Neural cell (in vitro differentiated cells): ENCODE data around the gene DLG2. TPM values are rescaled to one million over a fixed set of nuclear protein-coding genes. Genes with fewer than 3 reads are reported as not detected.

Experiments
- H2AFZ ChIP-seq: fragments of 200-600, 300-800 bp; sonication (generic), shearing (Covaris generic); 2 replicates; pipeline ENCODE4 v1.6.0; 2014; ENCODE audit warnings: low read depth, mild to moderate bottlenecking, antibody characterized with exemption, low read length, moderate library complexity
- H3F3A ChIP-seq: fragments of 200-600 bp; shearing (Covaris generic); 2 replicates; pipeline ENCODE4 v1.6.1; 2016; ENCODE audit warnings: mild to moderate bottlenecking, moderate library complexity, mixed read lengths, antibody characterized with exemption, low read length; ENCODE audit not compliant: insufficient read depth, poor library complexity, severe bottlenecking
- H3K27ac ChIP-seq: fragments of 200-600, 300-800 bp; sonication (generic), shearing (Covaris generic); 2 replicates; pipeline ENCODE4 v1.5.1; 2014; ENCODE audit warnings: mild to moderate bottlenecking, low read length, moderate library complexity
- H3K27me3 ChIP-seq: fragments of 300-800, 200-600 bp; sonication (generic), shearing (Covaris generic); 2 replicates; pipeline ENCODE4 v1.6.0; 2014; ENCODE audit warnings: mild to moderate bottlenecking, low read depth, low read length, moderate library complexity; ENCODE audit not compliant: insufficient read depth
- H3K36me3 ChIP-seq: fragments of 300-800, 200-600 bp; sonication (generic), shearing (Covaris generic); 2 replicates; pipeline ENCODE4 v1.5.1; 2014; ENCODE audit warnings: mild to moderate bottlenecking, antibody characterized with exemption, low read length, moderate library complexity; ENCODE audit not compliant: insufficient read depth
- H3K4me2 ChIP-seq: fragments of 300-800, 200-600 bp; sonication (generic), shearing (Covaris generic); 2 replicates; pipeline ENCODE4 v1.6.0; 2014; ENCODE audit warnings: mild to moderate bottlenecking, low read length
- H3K4me3 ChIP-seq: fragments of 300-800, 200-600 bp; sonication (generic), shearing (Covaris generic); 2 replicates; pipeline ENCODE4 v1.5.1; 2014; ENCODE audit warnings: mild to moderate bottlenecking, low read length, moderate library complexity
- H3K79me2 ChIP-seq: fragments of 200-600 bp; shearing (Covaris generic); replicated peaks from 2 replicates; pipeline ENCODE4 v1.6.0; 2014; ENCODE audit warnings: mild to moderate bottlenecking, low read length, moderate library complexity; ENCODE audit not compliant: insufficient read depth
- H3K9ac ChIP-seq: fragments of 300-800, 200-600 bp; sonication (generic), shearing (Covaris generic); 2 replicates; pipeline ENCODE4 v1.6.1; 2016; ENCODE audit warnings: mild to moderate bottlenecking, low read length, mixed read lengths
- H3K9me2 ChIP-seq: fragments of 200-600 bp; shearing (Covaris generic); 2 replicates; pipeline ENCODE4 v1.6.1; 2016; ENCODE audit warnings: mild to moderate bottlenecking, low read length, mixed read lengths; ENCODE audit not compliant: insufficient read depth
- H3K9me3 ChIP-seq: fragments of 200-600, 300-800 bp; sonication (generic), shearing (Covaris generic); 2 replicates; pipeline ENCODE4 v1.6.1; 2016; ENCODE audit warnings: mild to moderate bottlenecking, mixed run types, low read length, moderate library complexity, mixed read lengths
- H4K20me1 ChIP-seq: fragments of 200-600 bp; shearing (Covaris generic); 2 replicates; pipeline ENCODE4 v1.6.1; 2016; ENCODE audit warnings: mild to moderate bottlenecking, mixed run types; ENCODE audit not compliant: insufficient read depth
- EP300 ChIP-seq: fragments of 450-650 bp; conservative IDR thresholded peaks from 2 replicates; pipeline ENCODE4 v1.6.1; 2014; ENCODE audit warnings: antibody characterized with exemption, mild to moderate bottlenecking, moderate library complexity; ENCODE audit not compliant: poor library complexity, severe bottlenecking
- EZH2 ChIP-seq: fragments of 200-600, 300-800 bp; shearing (Covaris generic), sonication (generic); IDR thresholded peaks from 2 replicates; pipeline ENCODE4 v1.6.1; 2014; ENCODE audit warnings: antibody characterized with exemption, low read length, borderline replicate concordance, mild to moderate bottlenecking; ENCODE audit not compliant: insufficient read depth, poor library complexity, severe bottlenecking
- MXI1 ChIP-seq: fragments of 450-650 bp; conservative IDR thresholded peaks from 2 replicates; pipeline ENCODE4 v1.6.1; 2014; ENCODE audit warnings: antibody characterized with exemption, mild to moderate bottlenecking; ENCODE audit not compliant: poor library complexity, severe bottlenecking
- POLR2AphosphoS5 ChIP-seq: IDR thresholded peaks from 2 replicates; pipeline ENCODE4 v1.6.1; 2012
- RAD21 ChIP-seq: fragments of 450-650 bp; conservative IDR thresholded peaks from 2 replicates; pipeline ENCODE4 v1.6.1; 2014; ENCODE audit warnings: antibody characterized with exemption, mild to moderate bottlenecking, moderate library complexity
- SMC3 ChIP-seq: fragments of 450-650 bp; conservative IDR thresholded peaks from 2 replicates; pipeline ENCODE4 v1.6.1; 2014; ENCODE audit warnings: antibody characterized with exemption, mild to moderate bottlenecking, moderate library complexity; ENCODE audit not compliant: poor library complexity
- TAF1 ChIP-seq: IDR thresholded peaks from 2 replicates; pipeline ENCODE4 v1.6.1; 2012; ENCODE audit warnings: low read depth
- polyA plus RNA-seq: library from polyadenylated mRNA; depleted of rRNA; stranded (reverse); fragments of >200 nt; gene quantifications from 2 replicates; pipeline ENCODE4 v1.2.3, GENCODE V29; 2014
- TF ChIP-seq, protein P1 (sequence below): IDR thresholded peaks from 2 replicates; pipeline ENCODE4 v1.6.1; 2012; ENCODE audit warnings: borderline replicate concordance
- TF ChIP-seq, protein P2 (sequence below): fragments of 450-650 bp; IDR thresholded peaks from 2 replicates; pipeline ENCODE4 v1.5.1; 2014; ENCODE audit warnings: antibody characterized with exemption, mild to moderate bottlenecking, moderate library complexity; ENCODE audit not compliant: poor library complexity, severe bottlenecking

DLG2 gene
- polyA plus RNA-seq, 1 donor from 2014 or later = 179 TPM

DNA sequence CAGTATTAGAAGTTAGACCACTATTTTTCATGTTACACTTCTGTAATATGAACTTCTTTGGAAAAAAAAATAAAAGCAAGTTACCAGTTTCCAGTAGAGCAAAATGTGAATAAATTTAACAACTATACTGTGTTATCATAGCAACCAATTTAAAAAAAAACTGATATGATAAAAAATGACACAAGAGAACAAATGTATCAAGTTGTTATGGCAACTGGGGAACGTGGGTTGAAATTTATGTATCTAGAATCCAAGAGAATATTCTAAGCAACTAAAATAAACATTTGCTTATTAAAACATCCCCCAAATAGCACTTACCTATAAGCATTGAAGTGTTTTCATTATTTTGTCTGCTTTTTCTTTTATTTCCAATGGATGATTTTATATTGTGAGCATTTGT is 442.4 kb downstream of the DLG2 start:
- Histone ChIP-seq H3K9me2 (no peaks in the 10 kb centered on the region), H3K4me2 (no peak overlapping the region), H3K36me3 (no peaks in the 10 kb centered on the region), H3K4me3 (no peak overlapping the region), H3K27me3 (no peaks in the 10 kb centered on the region), H3K27ac (no peak overlapping the region), H3F3A (no peaks in the 10 kb centered on the region), H3K9ac (no peak overlapping the region), H4K20me1 (no peaks in the 10 kb centered on the region), H3K9me3 (no peaks in the 10 kb centered on the region), H2AFZ (no peak overlapping the region), H3K79me2 (no peaks in the 10 kb centered on the region)
- no peak for TF ChIP-seq MXI1
- no peak for TF ChIP-seq POLR2AphosphoS5
- TF ChIP-seq RAD21 = no peak
- TF ChIP-seq EP300 = no peak
- TF ChIP-seq TAF1 = no peak
- TF ChIP-seq EZH2 = no peak
- TF ChIP-seq, protein P1, sequence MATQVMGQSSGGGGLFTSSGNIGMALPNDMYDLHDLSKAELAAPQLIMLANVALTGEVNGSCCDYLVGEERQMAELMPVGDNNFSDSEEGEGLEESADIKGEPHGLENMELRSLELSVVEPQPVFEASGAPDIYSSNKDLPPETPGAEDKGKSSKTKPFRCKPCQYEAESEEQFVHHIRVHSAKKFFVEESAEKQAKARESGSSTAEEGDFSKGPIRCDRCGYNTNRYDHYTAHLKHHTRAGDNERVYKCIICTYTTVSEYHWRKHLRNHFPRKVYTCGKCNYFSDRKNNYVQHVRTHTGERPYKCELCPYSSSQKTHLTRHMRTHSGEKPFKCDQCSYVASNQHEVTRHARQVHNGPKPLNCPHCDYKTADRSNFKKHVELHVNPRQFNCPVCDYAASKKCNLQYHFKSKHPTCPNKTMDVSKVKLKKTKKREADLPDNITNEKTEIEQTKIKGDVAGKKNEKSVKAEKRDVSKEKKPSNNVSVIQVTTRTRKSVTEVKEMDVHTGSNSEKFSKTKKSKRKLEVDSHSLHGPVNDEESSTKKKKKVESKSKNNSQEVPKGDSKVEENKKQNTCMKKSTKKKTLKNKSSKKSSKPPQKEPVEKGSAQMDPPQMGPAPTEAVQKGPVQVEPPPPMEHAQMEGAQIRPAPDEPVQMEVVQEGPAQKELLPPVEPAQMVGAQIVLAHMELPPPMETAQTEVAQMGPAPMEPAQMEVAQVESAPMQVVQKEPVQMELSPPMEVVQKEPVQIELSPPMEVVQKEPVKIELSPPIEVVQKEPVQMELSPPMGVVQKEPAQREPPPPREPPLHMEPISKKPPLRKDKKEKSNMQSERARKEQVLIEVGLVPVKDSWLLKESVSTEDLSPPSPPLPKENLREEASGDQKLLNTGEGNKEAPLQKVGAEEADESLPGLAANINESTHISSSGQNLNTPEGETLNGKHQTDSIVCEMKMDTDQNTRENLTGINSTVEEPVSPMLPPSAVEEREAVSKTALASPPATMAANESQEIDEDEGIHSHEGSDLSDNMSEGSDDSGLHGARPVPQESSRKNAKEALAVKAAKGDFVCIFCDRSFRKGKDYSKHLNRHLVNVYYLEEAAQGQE = no peak
- TF ChIP-seq SMC3 = no peak
- TF ChIP-seq, protein P2, sequence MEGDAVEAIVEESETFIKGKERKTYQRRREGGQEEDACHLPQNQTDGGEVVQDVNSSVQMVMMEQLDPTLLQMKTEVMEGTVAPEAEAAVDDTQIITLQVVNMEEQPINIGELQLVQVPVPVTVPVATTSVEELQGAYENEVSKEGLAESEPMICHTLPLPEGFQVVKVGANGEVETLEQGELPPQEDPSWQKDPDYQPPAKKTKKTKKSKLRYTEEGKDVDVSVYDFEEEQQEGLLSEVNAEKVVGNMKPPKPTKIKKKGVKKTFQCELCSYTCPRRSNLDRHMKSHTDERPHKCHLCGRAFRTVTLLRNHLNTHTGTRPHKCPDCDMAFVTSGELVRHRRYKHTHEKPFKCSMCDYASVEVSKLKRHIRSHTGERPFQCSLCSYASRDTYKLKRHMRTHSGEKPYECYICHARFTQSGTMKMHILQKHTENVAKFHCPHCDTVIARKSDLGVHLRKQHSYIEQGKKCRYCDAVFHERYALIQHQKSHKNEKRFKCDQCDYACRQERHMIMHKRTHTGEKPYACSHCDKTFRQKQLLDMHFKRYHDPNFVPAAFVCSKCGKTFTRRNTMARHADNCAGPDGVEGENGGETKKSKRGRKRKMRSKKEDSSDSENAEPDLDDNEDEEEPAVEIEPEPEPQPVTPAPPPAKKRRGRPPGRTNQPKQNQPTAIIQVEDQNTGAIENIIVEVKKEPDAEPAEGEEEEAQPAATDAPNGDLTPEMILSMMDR = no peak

DNA sequence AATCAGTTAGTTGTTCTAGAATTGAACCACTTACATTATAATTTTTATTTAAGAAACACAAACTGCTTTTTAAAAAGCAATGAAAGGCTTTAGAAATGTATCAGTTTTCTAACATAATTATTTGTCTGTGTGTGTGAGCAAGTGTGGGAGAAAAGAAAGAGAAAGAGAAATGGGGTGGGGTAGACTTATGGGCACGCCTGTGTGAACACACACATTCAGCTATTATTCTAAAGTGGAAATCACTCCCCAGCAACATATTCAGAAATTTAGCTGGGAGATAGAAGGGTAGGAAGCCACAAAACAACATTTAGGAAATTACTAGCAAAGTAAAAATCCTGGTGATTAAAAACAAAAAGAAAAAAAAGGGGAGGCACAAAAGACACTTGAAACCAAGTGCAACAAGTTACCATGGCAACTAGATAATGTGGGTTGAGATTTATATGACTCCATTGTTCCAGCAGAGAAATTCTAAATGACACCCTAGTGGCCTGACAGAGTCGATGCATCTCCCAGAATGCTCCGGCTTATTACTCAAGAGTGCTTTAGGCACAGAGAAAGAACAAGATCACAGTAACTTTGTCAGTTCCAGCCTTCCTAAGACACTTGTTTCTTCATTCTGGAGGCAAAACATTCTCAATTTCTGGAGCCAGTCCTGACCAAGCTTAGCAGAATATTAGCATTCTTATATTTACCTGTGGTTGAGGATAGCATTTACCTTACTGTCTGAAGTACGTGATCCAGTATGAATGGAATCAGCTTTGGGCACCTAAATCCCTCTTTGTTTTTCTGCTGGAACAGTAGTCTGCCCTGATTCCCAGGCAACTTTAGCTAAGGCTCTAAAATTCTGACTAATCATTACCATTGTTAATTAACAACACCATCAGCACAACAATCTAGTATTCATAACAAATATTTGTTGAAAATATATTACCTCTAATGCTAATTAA is 444.4 kb downstream of the DLG2 start:
- H3K9me3 ChIP-seq = no peaks in the 10 kb centered on the region
- TF ChIP-seq TAF1 (no peak), SMC3 (peak; percentile 18), POLR2AphosphoS5 (no peak), EP300 (no peak), EZH2 (no peak), MXI1 (no peak), RAD21 (peak; percentile 53)
- TF ChIP-seq, protein P2 = peak; percentile 72
- TF ChIP-seq, protein P1 = no peak
- H2AFZ ChIP-seq = no peak overlapping the region
- H4K20me1 ChIP-seq = no peaks in the 10 kb centered on the region
- no peaks in the 10 kb centered on the region for H3K36me3 ChIP-seq
- H3F3A ChIP-seq = no peaks in the 10 kb centered on the region
- H3K27ac ChIP-seq = no peak overlapping the region
- H3K9ac ChIP-seq = no peak overlapping the region
- H3K9me2 ChIP-seq = no peaks in the 10 kb centered on the region
- H3K4me3 ChIP-seq = no peak overlapping the region
- H3K4me2 ChIP-seq = no peak overlapping the region
- no peaks in the 10 kb centered on the region for H3K27me3 ChIP-seq
- no peaks in the 10 kb centered on the region for H3K79me2 ChIP-seq
